Measurements from ENCODE around the gene KLHL24. TPM values are rescaled to one million over a fixed set of nuclear protein-coding genes. Genes with fewer than 3 reads are reported as not detected.

Gene KLHL24
- total RNA-seq, 1 donor from 2014 or later, result 97.2 TPM

DNA sequence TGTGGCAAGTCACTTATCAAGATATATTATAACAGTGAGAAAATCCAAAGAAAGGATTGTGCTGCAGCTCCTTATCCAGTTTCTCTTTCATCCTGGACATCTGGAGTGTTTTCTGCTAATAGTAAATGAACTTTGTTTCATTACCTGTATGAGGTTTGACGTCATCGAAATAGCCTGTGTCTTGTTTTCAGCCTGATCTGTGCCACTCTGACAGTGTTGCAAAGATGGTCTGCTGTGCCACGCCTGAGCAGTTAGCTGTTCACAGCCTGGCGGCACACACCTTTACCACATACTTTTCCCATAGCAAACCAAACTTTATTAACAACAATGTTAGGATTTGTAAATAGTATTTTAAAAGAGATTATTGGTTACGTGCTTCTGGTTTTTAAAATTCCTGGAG lies 96.2 kb downstream of the KLHL24 start:
- Histone ChIP-seq H3F3A (ENCODE audit: low read depth) (no peaks in the 10 kb centered on the region), H3K4me2 (no peak overlapping the region), H3K9ac (no peak overlapping the region), H3K27me3 (no peaks in the 10 kb centered on the region), H3K27ac (no peak overlapping the region), H3K79me2 (ENCODE audit: low read depth) (peaks cover 9% of the 10 kb centered on the region), H3K4me3 (no peak overlapping the region), H3K4me1 (no peaks in the 10 kb centered on the region), H3K9me3 (ENCODE audit: low read depth) (no peaks in the 10 kb centered on the region), H2AFZ (replicated peaks) (no peak overlapping the region), H4K20me1 (ENCODE audit: low read depth) (no peaks in the 10 kb centered on the region), H3K36me3 (peaks cover 54% of the 10 kb centered on the region)
- Mint-ChIP-seq H3K9me3 (no peaks in the 10 kb centered on the region), H3K4me1 (no peaks in the 10 kb centered on the region), H3K36me3 (peaks cover 63% of the 10 kb centered on the region), H3K4me3 (no peak overlapping the region), H3K27ac (no peak overlapping the region), H3K27me3 (ENCODE audit: insufficient read depth, low read depth) (no peaks in the 10 kb centered on the region)
- DNase-seq (ENCODE audit: low spot score), result no peak
- TF ChIP-seq EZH2phosphoT487 (IDR thresholded peaks at IDR 0.05), result no peak
- TF ChIP-seq EZH2 (IDR thresholded peaks at IDR 0.05), result no peak
- TF ChIP-seq, protein P1, sequence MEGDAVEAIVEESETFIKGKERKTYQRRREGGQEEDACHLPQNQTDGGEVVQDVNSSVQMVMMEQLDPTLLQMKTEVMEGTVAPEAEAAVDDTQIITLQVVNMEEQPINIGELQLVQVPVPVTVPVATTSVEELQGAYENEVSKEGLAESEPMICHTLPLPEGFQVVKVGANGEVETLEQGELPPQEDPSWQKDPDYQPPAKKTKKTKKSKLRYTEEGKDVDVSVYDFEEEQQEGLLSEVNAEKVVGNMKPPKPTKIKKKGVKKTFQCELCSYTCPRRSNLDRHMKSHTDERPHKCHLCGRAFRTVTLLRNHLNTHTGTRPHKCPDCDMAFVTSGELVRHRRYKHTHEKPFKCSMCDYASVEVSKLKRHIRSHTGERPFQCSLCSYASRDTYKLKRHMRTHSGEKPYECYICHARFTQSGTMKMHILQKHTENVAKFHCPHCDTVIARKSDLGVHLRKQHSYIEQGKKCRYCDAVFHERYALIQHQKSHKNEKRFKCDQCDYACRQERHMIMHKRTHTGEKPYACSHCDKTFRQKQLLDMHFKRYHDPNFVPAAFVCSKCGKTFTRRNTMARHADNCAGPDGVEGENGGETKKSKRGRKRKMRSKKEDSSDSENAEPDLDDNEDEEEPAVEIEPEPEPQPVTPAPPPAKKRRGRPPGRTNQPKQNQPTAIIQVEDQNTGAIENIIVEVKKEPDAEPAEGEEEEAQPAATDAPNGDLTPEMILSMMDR (IDR thresholded peaks at IDR 0.05), result no peak

DNA sequence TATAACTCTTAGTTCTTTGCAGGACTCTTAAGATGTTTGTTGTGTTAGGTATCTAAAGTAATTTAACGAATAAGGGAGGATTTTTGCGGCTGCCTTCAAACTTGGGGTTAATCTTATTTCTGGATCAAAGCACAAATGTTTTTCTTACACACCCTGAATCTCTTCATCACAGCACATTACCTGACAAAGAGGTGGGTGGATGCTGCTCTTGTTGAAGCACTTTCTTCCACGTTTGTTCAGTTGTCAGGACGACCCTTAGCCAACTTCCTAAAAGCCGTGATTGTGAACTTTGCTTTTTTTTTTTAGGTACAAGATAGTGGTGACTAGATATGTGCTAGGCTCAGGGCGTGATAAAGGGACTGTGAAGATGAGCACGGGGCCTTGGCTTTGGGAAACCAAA lies 98.1 kb downstream of the KLHL24 start:
- H3K9me3 ChIP-seq (ENCODE audit: low read depth), result no peaks in the 10 kb centered on the region
- TF ChIP-seq EZH2 (IDR thresholded peaks at IDR 0.05) (no peak), EZH2phosphoT487 (IDR thresholded peaks at IDR 0.05) (no peak)
- TF ChIP-seq, protein P1 (IDR thresholded peaks at IDR 0.05), result no peak
- no peak for DNase-seq (ENCODE audit: low spot score)
- Mint-ChIP-seq H3K36me3 (peaks cover 64% of the 10 kb centered on the region), H3K27ac (no peak overlapping the region), H3K4me3 (no peak overlapping the region), H3K27me3 (ENCODE audit: insufficient read depth, low read depth) (no peaks in the 10 kb centered on the region), H3K4me1 (no peaks in the 10 kb centered on the region), H3K9me3 (peaks cover 4% of the 10 kb centered on the region)
- no peaks in the 10 kb centered on the region for H3K4me1 ChIP-seq
- H3F3A ChIP-seq (ENCODE audit: low read depth), result no peaks in the 10 kb centered on the region
- no peak overlapping the region for H3K4me2 ChIP-seq
- no peak overlapping the region for H3K27ac ChIP-seq
- no peaks in the 10 kb centered on the region for H4K20me1 ChIP-seq (ENCODE audit: low read depth)
- no peak overlapping the region for H2AFZ ChIP-seq (replicated peaks)
- peaks cover 50% of the 10 kb centered on the region for H3K36me3 ChIP-seq
- no peaks in the 10 kb centered on the region for H3K27me3 ChIP-seq
- peaks cover 6% of the 10 kb centered on the region for H3K79me2 ChIP-seq (ENCODE audit: low read depth)
- no peak overlapping the region for H3K4me3 ChIP-seq
- no peak overlapping the region for H3K9ac ChIP-seq

Other genes starting within 250 kb of the KLHL24 start
- gene MCF2L2, start 207.0 kb upstream of the KLHL24 start, total RNA-seq (ENCODE audit: low replicate concordance), result 10.4 and 11.1 TPM in 2 replicates
- gene KLHL6, start 79.9 kb upstream of the KLHL24 start, total RNA-seq (ENCODE audit: low replicate concordance), result 0.09 and 0.40 TPM in 2 replicates
- 72.1 and 75.3 TPM in 2 replicates for gene YEATS2, start 62.2 kb downstream of the KLHL24 start, total RNA-seq (ENCODE audit: low replicate concordance)
- gene MAP6D1, start 190.0 kb downstream of the KLHL24 start, total RNA-seq (ENCODE audit: low replicate concordance), result 3.5 and 12.4 TPM in 2 replicates
- 50.7 and 70.5 TPM in 2 replicates for gene PARL, start 249.3 kb downstream of the KLHL24 start, total RNA-seq (ENCODE audit: low replicate concordance)